OCI-LY3 (cell line): ENCODE measurements around the gene TEAD1.

ENCODE experiments used
- H2AFZ ChIP-seq: fragments of 200-600, 300-600 bp; shearing (Covaris generic); 2 replicates; pipeline ENCODE4 v1.6.0; 2014; ENCODE audit warnings: antibody characterized with exemption, low read depth, low read length
- H3K27ac ChIP-seq: fragments of 200-600, 300-600 bp; sonication (generic); 2 replicates; pipeline ENCODE4 v1.5.1; 2014; ENCODE audit warnings: mild to moderate bottlenecking, low read length, moderate library complexity, mixed read lengths
- H3K27me3 ChIP-seq: fragments of 200-600, 300-600 bp; sonication (generic); 2 replicates; pipeline ENCODE4 v1.6.1; 2014; ENCODE audit warnings: low read depth, low read length, mixed read lengths
- H3K36me3 ChIP-seq: fragments of 200-600, 300-600 bp; sonication (generic); replicated peaks from 2 replicates; pipeline ENCODE3; 2014; ENCODE audit warnings: low read depth, low read length, mixed read lengths
- H3K4me1 ChIP-seq: fragments of 300-600, 200-600 bp; sonication (generic); 2 replicates; pipeline ENCODE4 v1.6.1; 2014; ENCODE audit warnings: low read length, mixed read lengths
- H3K4me2 ChIP-seq: fragments of 200-600, 300-600 bp; sonication (generic); 2 replicates; pipeline ENCODE4 v1.6.1; 2014; ENCODE audit warnings: low read length, mixed read lengths
- H3K4me3 ChIP-seq: fragments of 300-600, 200-600 bp; sonication (generic); 2 replicates; pipeline ENCODE4 v1.5.1; 2014; ENCODE audit warnings: antibody characterized with exemption, mild to moderate bottlenecking, low read length, moderate library complexity
- H3K79me2 ChIP-seq: fragments of 300-600, 200-600 bp; shearing (Covaris generic); 2 replicates; pipeline ENCODE4 v1.6.1; 2014; ENCODE audit warnings: mild to moderate bottlenecking, low read length, mixed read lengths
- H3K9ac ChIP-seq: fragments of 300-600, 200-600 bp; shearing (Covaris generic); 2 replicates; pipeline ENCODE4 v1.6.0; 2014; ENCODE audit warnings: mild to moderate bottlenecking, low read length, moderate library complexity
- H3K9me3 ChIP-seq: fragments of 200-600, 300-600 bp; shearing (Covaris generic); 2 replicates; pipeline ENCODE4 v1.6.1; 2014; ENCODE audit warnings: low read length, mixed read lengths; ENCODE audit not compliant: insufficient read depth
- H4K20me1 ChIP-seq: fragments of 200-600, 300-600 bp; sonication (generic); 2 replicates; pipeline ENCODE4 v1.6.1; 2016; ENCODE audit warnings: low read length, mixed read lengths; ENCODE audit not compliant: insufficient read depth
- EZH2phosphoT487 ChIP-seq: fragments of 200-600 bp; shearing (Covaris generic); IDR thresholded peaks from 2 replicates; pipeline ENCODE4 v1.6.1; 2018; ENCODE audit warnings: antibody characterized with exemption, mixed run types, low read depth
- TF ChIP-seq, protein P1 (sequence below): fragments of 200-600, 300-600 bp; sonication (generic); IDR thresholded peaks from 2 replicates; pipeline ENCODE4 v1.5.1; 2014; ENCODE audit warnings: antibody characterized with exemption, low read length, low read depth

TEAD1 gene

GRCh38 chr11:12639388-12639787 lies 34.8 kb upstream of the TEAD1 start:
- Histone ChIP-seq H2AFZ (no peak overlapping the region), H3K36me3 (no peaks in the 10 kb centered on the region), H3K27me3 (no peaks in the 10 kb centered on the region), H4K20me1 (no peaks in the 10 kb centered on the region), H3K9ac (no peak overlapping the region), H3K4me3 (no peak overlapping the region), H3K27ac (no peak overlapping the region), H3K9me3 (no peaks in the 10 kb centered on the region), H3K4me1 (no peaks in the 10 kb centered on the region), H3K79me2 (no peaks in the 10 kb centered on the region), H3K4me2 (no peak overlapping the region)
- TF ChIP-seq, protein P1, sequence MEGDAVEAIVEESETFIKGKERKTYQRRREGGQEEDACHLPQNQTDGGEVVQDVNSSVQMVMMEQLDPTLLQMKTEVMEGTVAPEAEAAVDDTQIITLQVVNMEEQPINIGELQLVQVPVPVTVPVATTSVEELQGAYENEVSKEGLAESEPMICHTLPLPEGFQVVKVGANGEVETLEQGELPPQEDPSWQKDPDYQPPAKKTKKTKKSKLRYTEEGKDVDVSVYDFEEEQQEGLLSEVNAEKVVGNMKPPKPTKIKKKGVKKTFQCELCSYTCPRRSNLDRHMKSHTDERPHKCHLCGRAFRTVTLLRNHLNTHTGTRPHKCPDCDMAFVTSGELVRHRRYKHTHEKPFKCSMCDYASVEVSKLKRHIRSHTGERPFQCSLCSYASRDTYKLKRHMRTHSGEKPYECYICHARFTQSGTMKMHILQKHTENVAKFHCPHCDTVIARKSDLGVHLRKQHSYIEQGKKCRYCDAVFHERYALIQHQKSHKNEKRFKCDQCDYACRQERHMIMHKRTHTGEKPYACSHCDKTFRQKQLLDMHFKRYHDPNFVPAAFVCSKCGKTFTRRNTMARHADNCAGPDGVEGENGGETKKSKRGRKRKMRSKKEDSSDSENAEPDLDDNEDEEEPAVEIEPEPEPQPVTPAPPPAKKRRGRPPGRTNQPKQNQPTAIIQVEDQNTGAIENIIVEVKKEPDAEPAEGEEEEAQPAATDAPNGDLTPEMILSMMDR, result no peak
- no peak for TF ChIP-seq EZH2phosphoT487

- Histone ChIP-seq H3K4me1 (no peaks in the 10 kb centered on the region), H3K36me3 (no peaks in the 10 kb centered on the region), H3K9me3 (no peaks in the 10 kb centered on the region), H3K27ac (no peak overlapping the region), H3K4me3 (no peak overlapping the region), H3K27me3 (no peaks in the 10 kb centered on the region), H3K4me2 (no peak overlapping the region), H3K9ac (no peak overlapping the region), H4K20me1 (no peaks in the 10 kb centered on the region), H3K79me2 (no peaks in the 10 kb centered on the region), H2AFZ (no peak overlapping the region)
- TF ChIP-seq, protein P1, result no peak
- no peak for TF ChIP-seq EZH2phosphoT487
Measured at GRCh38 chr11:12640355-12640754, 33.9 kb upstream of the TEAD1 start.

DNA sequence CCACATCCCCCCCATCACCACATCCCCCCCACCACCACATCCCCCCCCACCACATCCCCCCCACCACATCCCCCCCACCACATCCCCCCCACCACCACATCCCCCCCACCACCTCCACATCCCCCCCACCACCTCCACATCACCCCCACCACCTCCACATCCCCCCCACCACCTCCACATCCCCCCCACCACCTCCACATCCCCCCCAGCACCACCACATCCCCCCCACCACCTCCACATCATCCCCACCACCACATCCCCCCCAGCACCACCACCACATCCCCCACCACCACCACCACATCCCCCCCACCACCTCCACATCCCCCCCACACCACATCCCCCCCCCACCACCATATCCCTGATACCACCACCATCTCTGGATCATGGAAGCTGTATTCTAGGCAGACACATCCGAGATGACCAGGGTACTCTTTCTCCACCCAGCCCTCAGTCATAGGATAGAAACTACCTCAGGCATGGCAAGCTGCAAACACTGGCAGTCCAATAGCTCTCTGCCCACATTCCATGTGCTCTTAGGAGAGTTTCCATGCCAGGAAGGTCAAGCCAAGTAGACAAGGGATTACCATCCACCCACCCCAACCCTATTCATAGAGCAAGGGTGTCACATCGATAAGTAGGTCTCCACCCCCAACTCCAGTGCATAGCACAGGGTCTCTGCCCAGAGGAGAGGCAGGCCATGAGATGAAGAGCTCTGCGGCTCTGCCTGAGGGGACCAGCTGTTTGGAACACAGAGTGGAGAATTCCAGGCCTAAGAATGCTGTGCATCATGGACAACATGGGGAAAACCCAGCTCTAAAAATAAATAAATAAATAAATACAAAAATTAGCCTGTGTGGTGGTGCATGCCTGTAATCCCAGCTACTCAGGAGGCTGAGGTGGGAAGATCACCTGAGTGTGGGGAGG lies 33.0 kb upstream of the TEAD1 start:
- TF ChIP-seq EZH2phosphoT487, result no peak
- TF ChIP-seq, protein P1, result no peak
- no peak overlapping the region for H3K4me3 ChIP-seq
- H3K27ac ChIP-seq, result no peak overlapping the region
- H4K20me1 ChIP-seq, result no peaks in the 10 kb centered on the region
- H3K4me2 ChIP-seq, result no peak overlapping the region
- no peak overlapping the region for H2AFZ ChIP-seq
- H3K27me3 ChIP-seq, result no peaks in the 10 kb centered on the region
- H3K9ac ChIP-seq, result no peak overlapping the region
- H3K9me3 ChIP-seq, result no peaks in the 10 kb centered on the region
- no peaks in the 10 kb centered on the region for H3K79me2 ChIP-seq
- H3K4me1 ChIP-seq, result no peaks in the 10 kb centered on the region
- no peaks in the 10 kb centered on the region for H3K36me3 ChIP-seq

GRCh38 chr11:12642040-12642439 lies 32.2 kb upstream of the TEAD1 start:
- H3K4me1 ChIP-seq, result no peaks in the 10 kb centered on the region
- H3K9me3 ChIP-seq, result no peaks in the 10 kb centered on the region
- TF ChIP-seq, protein P1, result no peak
- TF ChIP-seq EZH2phosphoT487, result no peak
- H4K20me1 ChIP-seq, result no peaks in the 10 kb centered on the region
- H3K4me2 ChIP-seq, result no peak overlapping the region
- H3K79me2 ChIP-seq, result no peaks in the 10 kb centered on the region
- no peak overlapping the region for H3K4me3 ChIP-seq
- H3K9ac ChIP-seq, result no peak overlapping the region
- no peak overlapping the region for H3K27ac ChIP-seq
- H3K27me3 ChIP-seq, result no peaks in the 10 kb centered on the region
- H2AFZ ChIP-seq, result no peak overlapping the region
- no peaks in the 10 kb centered on the region for H3K36me3 ChIP-seq
